Psoas muscle (tissue), 8 donors: ENCODE data around the gene ARHGAP10. TPM values are rescaled to one million over a fixed set of nuclear protein-coding genes. Genes with fewer than 3 reads are reported as not detected.

Source experiments
- ATAC-seq, 4 donors: fragments of 200-7000 bp; cut with Tn5 transposase; one replicate each; pipeline ENCODE4 v1.9.1; 2020; ENCODE audit warnings: moderate library complexity in 3 of 4, mild to moderate bottlenecking in 2 of 4
- DNase-seq, 2 donors: peaks; one replicate each; pipeline ENCODE4 v3.0.0-alpha.2; 2020
- H3K27ac ChIP-seq: fragments of 200-600 bp; one replicate; pipeline ENCODE4 v1.8.0; 2022
- H3K27me3 ChIP-seq, 3 donors: fragments of 200-600 bp in 1 of 3; one replicate each; pipeline versions ENCODE4 v1.6.1 to v1.8.0; 2013 to 2022; ENCODE audit warnings: low read length in 2 of 3, mild to moderate bottlenecking in 2 of 3, moderate library complexity in 1 of 3; ENCODE audit not compliant: insufficient read depth in 3 of 3
- H3K36me3 ChIP-seq, 2 donors: fragments of 200-600 bp in 1 of 2; one replicate each; pipeline versions ENCODE4 v1.6.1 to v1.8.0; 2013 to 2022; ENCODE audit warnings: low read depth in 1 of 2, mild to moderate bottlenecking in 1 of 2, moderate library complexity in 1 of 2; ENCODE audit not compliant: insufficient read depth in 1 of 2
- H3K4me1 ChIP-seq: fragments of 200-600 bp; one replicate; pipeline ENCODE4 v1.8.0; 2022
- H3K4me3 ChIP-seq: fragments of 200-600 bp; one replicate; pipeline ENCODE4 v1.8.0; 2022; ENCODE audit warnings: mild to moderate bottlenecking
- H3K9me3 ChIP-seq: fragments of 200-600 bp; one replicate; pipeline ENCODE4 v1.8.0; 2022
- CTCF ChIP-seq: fragments of 200-600 bp; IDR thresholded peaks from one replicate; pipeline ENCODE4 v1.8.0; 2022; ENCODE audit warnings: antibody characterized with exemption
- WGBS, 3 donors: extraction: QIAGEN DNeasy Blood & Tissue Kit; methylation state at CpG; one replicate each; pipeline versions ENCODE4 v1.1.6 to v1.1.7; 2013; 5-methylcytosine and 5-hydroxymethylcytosine counted together
- intact Hi-C, 2 donors: fragments of 100-400 bp; cut with DNase I; formaldehyde crosslinking; loops; one replicate each; pipeline versions ENCODE4 v1.11.0 to v1.14.2; 2022
- polyA plus RNA-seq, 3 donors: library from polyadenylated mRNA; stranded (reverse); fragments of 200-250 nt; gene quantifications; one replicate each; pipeline ENCODE4 v1.2.3, GENCODE V29; 2013
- total RNA-seq, 4 donors: library from RNA; stranded (reverse); fragmentation: NEBNext Ultra II Directional in 2 of 4; extraction: Animal tissue kit (Norgen Biotek cat#: 25700) in 2 of 4; gene quantifications; one replicate each; pipeline versions ENCODE4 v1.2.1 to v1.2.4, GENCODE V29; 2021 to 2023
- donor health status: healthy with polysubstance abuse.
- donor health status: DM: no; HTN: no; CAD: no; lungs with moderate emphysema.
- donor health status: Bipolar disorder and iron deficiency.
- donor health status: healthy.
- donor health status: DM: yes; HTN: yes; CAD: no.
- donor health status: DM: no; HTN: no; CAD: no.
- donor health status: DM: no; HTN: no; CAD: no.
- donor health status: DM: yes; HTN: yes; CAD: no.

Gene ARHGAP10
- total and polyA plus RNA-seq, 7 donors = 28.8 to 43.5 (median 34.0) TPM

- intact Hi-C loops = no loop called here
- no peak for TF ChIP-seq CTCF
- 93 to 94% (median 94%) methylated on average over 5 of the region's 5 CpGs for WGBS, 3 donors
- DNase-seq = no peak
- H3K36me3 ChIP-seq = no peaks in the 10 kb centered on the region
- H3K4me3 ChIP-seq = no peak overlapping the region
- no peak for ATAC-seq
- peaks cover 14% of the 10 kb centered on the region for H3K4me1 ChIP-seq
- H3K27ac ChIP-seq = no peak overlapping the region
- H3K9me3 ChIP-seq = no peaks in the 10 kb centered on the region
- no peaks in the 10 kb centered on the region for H3K27me3 ChIP-seq
These were observed 365.9 kb downstream of the ARHGAP10 start for GRCh38 chr4:148097801-148098200.

- Histone ChIP-seq H3K27ac (no peak overlapping the region), H3K4me3 (no peak overlapping the region), H3K9me3 (no peaks in the 10 kb centered on the region), H3K27me3 (no peaks in the 10 kb centered on the region), H3K36me3 (no peaks in the 10 kb centered on the region), H3K4me1 (no peaks in the 10 kb centered on the region)
- no peak for ATAC-seq
- DNase-seq = no peak
- 65 to 96% (median 92%) methylated on average over 3 of the region's 3 CpGs for WGBS, 3 donors
- no peak for TF ChIP-seq CTCF
- intact Hi-C loops = no loop called here
These were observed 369.3 kb downstream of the ARHGAP10 start for GRCh38 chr4:148101235-148101634.

GRCh38 chr4:148101790-148102189 is 369.9 kb downstream of the ARHGAP10 start:
- H3K4me3 ChIP-seq = no peak overlapping the region
- ATAC-seq = no peak

GRCh38 chr4:148103597-148104355 is 371.9 kb downstream of the ARHGAP10 start:
- Histone ChIP-seq H3K4me3 (no peak overlapping the region), H3K27me3 (no peaks in the 10 kb centered on the region), H3K36me3 (no peaks in the 10 kb centered on the region), H3K4me1 (no peaks in the 10 kb centered on the region), H3K27ac (no peak overlapping the region), H3K9me3 (peaks cover 7% of the 10 kb centered on the region)
- intact Hi-C loops = no loop called here
- ATAC-seq (no peak), DNase-seq (no peak)
- WGBS, 3 donors = 88 to 95% (median 92%) methylated on average over 7 of the region's 7 CpGs
- no peak for TF ChIP-seq CTCF

More at GRCh38 chr4:148101790-148102189, 369.9 kb downstream of the ARHGAP10 start:
- intact Hi-C loops = no loop called here
- TF ChIP-seq CTCF = no peak
- 51 to 69% (median 68%) methylated on average over 4 of the region's 4 CpGs for WGBS, 3 donors
- Histone ChIP-seq H3K27me3 (no peaks in the 10 kb centered on the region), H3K9me3 (peaks cover 5% of the 10 kb centered on the region), H3K4me1 (no peaks in the 10 kb centered on the region), H3K36me3 (no peaks in the 10 kb centered on the region), H3K27ac (no peak overlapping the region)
- DNase-seq = no peak

GRCh38 chr4:148108766-148109165 is 376.9 kb downstream of the ARHGAP10 start:
- ATAC-seq (no peak), DNase-seq (no peak)
- intact Hi-C loops = no loop called here
- Histone ChIP-seq H3K27me3 (no peaks in the 10 kb centered on the region), H3K9me3 (peaks cover 7% of the 10 kb centered on the region), H3K4me3 (no peak overlapping the region), H3K27ac (no peak overlapping the region), H3K4me1 (no peaks in the 10 kb centered on the region), H3K36me3 (peaks cover 4 to 30% of the 10 kb centered on the region in 2 donors)
- TF ChIP-seq CTCF = no peak
- WGBS, 3 donors = 58 to 86% (median 71%) methylated on average over 7 of the region's 7 CpGs
